ENCODE measurements around the gene SLC35A4. TPM values are rescaled to one million over a fixed set of nuclear protein-coding genes. Genes with fewer than 3 reads are reported as not detected.

Gene SLC35A4
- total RNA-seq, 1 experiment from 2014 or later: 91.3 TPM

DNA sequence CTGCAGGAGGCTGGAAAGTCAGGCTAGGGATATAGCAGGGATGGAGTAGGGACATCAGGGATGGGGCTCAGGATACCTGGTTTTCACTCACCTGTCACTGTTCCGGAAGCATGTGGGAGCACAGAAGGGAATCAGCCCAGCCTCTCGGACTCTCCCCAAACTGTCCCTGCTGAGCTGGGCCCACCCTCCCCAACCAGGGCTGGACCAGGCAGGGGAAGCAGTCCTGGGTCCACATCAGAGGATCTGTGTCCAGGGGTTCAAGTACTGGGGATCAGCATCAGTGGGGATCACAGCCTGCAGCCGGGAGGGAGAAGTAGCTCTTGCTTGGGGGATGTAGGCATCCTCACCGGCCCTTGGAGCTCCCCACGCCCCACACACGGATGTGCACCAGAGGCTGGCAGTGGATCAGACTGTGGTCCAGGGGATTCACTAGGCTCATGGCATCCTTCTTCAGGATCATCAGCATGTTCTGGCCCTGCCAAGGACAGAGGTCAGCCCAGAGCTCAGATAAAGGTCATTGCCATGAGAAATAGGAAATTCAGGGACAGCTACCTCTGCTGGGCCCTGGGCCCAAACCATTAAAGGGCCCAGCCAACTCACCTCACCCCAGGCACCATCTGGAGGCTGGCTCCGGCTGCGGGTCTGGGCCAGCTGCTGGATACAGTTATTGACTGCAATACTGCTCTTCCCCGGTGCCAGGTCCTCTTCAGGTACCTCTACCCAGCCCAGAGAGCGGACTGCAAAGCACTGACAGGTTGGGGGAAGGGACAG, 2.7 kb upstream of the SLC35A4 start:
- no peaks in the 10 kb centered on the region for H3K27me3 ChIP-seq (replicated peaks; ENCODE audit: control insufficient read depth, insufficient read depth, low read length)
- H3K4me3 ChIP-seq (ENCODE audit: low read depth, low read length): no peak overlapping the region
- ChIA-PET CTCF (no interaction called here), POLR2A (no interaction called here)
- intact Hi-C loops (cut with micrococcal nuclease; ENCODE audit: unreplicated experiment): loop anchor here (5.0 kb wide), 1 partner anchor 150 kb away; no protein-coding TSS in a partner anchor
- H3K9me3 ChIP-seq: no peaks in the 10 kb centered on the region
- peaks cover 14% of the 10 kb centered on the region; the same call in 1 of the 2 replicates for H3K4me1 ChIP-seq
- no peak overlapping the region for H3K27ac Mint-ChIP-seq (ENCODE audit: unreplicated experiment)
- peaks cover 47% of the 10 kb centered on the region for H3K36me3 Mint-ChIP-seq (ENCODE audit: insufficient read depth, unreplicated experiment)
- no peak overlapping the region for H3K4me3 Mint-ChIP-seq (ENCODE audit: unreplicated experiment)
- DNase-seq: no peak
- no peaks in the 10 kb centered on the region for H3K27me3 Mint-ChIP-seq (ENCODE audit: insufficient read depth, unreplicated experiment)
- H3K4me1 Mint-ChIP-seq (ENCODE audit: low read depth, unreplicated experiment): peaks cover 13% of the 10 kb centered on the region
- no peaks in the 10 kb centered on the region; the same call in 1 of the 2 replicates for H3K36me3 ChIP-seq (ENCODE audit: control insufficient read depth, insufficient read depth, low read length)
- H3K9me3 Mint-ChIP-seq (ENCODE audit: unreplicated experiment): no peaks in the 10 kb centered on the region
- BruUV-seq (replicated peaks): no TSS peak
- TF ChIP-seq, protein P1, sequence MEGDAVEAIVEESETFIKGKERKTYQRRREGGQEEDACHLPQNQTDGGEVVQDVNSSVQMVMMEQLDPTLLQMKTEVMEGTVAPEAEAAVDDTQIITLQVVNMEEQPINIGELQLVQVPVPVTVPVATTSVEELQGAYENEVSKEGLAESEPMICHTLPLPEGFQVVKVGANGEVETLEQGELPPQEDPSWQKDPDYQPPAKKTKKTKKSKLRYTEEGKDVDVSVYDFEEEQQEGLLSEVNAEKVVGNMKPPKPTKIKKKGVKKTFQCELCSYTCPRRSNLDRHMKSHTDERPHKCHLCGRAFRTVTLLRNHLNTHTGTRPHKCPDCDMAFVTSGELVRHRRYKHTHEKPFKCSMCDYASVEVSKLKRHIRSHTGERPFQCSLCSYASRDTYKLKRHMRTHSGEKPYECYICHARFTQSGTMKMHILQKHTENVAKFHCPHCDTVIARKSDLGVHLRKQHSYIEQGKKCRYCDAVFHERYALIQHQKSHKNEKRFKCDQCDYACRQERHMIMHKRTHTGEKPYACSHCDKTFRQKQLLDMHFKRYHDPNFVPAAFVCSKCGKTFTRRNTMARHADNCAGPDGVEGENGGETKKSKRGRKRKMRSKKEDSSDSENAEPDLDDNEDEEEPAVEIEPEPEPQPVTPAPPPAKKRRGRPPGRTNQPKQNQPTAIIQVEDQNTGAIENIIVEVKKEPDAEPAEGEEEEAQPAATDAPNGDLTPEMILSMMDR (IDR thresholded peaks at IDR 0.05; ENCODE audit: insufficient read depth in 1 of 2, low read depth in 1 of 2, low read length in 1 of 2, severe bottlenecking in 1 of 2, unreplicated experiment in 1 of 2): no peak

DNA sequence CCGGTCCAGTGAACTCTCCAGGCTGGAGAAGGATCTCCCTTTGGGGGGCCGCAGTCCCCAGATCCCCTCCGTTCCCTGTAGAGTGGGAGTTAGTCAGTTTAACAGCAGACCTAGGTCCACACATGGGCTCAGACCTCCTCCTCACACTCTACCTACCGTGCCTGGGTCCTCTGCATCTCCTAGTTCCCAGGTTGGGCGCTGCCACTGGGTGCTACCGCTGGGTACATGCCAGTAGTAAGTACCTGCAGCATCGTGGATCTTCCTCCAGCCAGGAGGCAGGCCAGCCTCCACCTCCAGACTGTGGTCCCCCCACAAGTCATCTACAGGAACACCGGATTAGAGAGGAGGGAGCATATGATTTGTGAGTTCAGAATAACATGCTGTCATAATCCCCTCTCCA, 1.0 kb upstream of the SLC35A4 start:
- no peaks in the 10 kb centered on the region; the same call in 1 of the 2 replicates for H3K36me3 ChIP-seq (ENCODE audit: control insufficient read depth, insufficient read depth, low read length)
- Mint-ChIP-seq H3K27ac (ENCODE audit: unreplicated experiment) (peak overlapping the region; percentile 93), H3K4me1 (ENCODE audit: low read depth, unreplicated experiment) (peaks cover 6% of the 10 kb centered on the region), H3K27me3 (ENCODE audit: insufficient read depth, unreplicated experiment) (no peaks in the 10 kb centered on the region), H3K4me3 (ENCODE audit: unreplicated experiment) (peak overlapping the region; percentile 84), H3K9me3 (ENCODE audit: unreplicated experiment) (no peaks in the 10 kb centered on the region), H3K36me3 (ENCODE audit: insufficient read depth, unreplicated experiment) (peaks cover 47% of the 10 kb centered on the region)
- H3K4me1 ChIP-seq: peaks cover 7% of the 10 kb centered on the region; the same call in 1 of the 2 replicates
- peak overlapping the region; percentile 68 for H3K4me3 ChIP-seq (ENCODE audit: low read depth, low read length)
- BruUV-seq (replicated peaks): TSS peak; percentile 65
- ChIA-PET POLR2A (interaction anchor here (0.5 to 1.1 kb wide), 11 partner anchors 13 to 161 kb away, joined by 3 to 15 read pairs (median 5); partner anchors contain the start of genes EIF4EBP3 and TMCO6), CTCF (interaction anchor here (0.6 to 1.0 kb wide), 5 partner anchors 9 to 123 kb away, joined by 3 read pairs; partner anchors contain the start of gene EIF4EBP3)
- intact Hi-C loops (cut with micrococcal nuclease; ENCODE audit: unreplicated experiment): loop anchor here (5.0 kb wide), 1 partner anchor 149 kb away; no protein-coding TSS in a partner anchor
- TF ChIP-seq, protein P1 (IDR thresholded peaks at IDR 0.05; ENCODE audit: insufficient read depth in 1 of 2, low read depth in 1 of 2, low read length in 1 of 2, severe bottlenecking in 1 of 2, unreplicated experiment in 1 of 2): no peak
- DNase-seq: no peak
- no peaks in the 10 kb centered on the region for H3K9me3 ChIP-seq
- no peaks in the 10 kb centered on the region for H3K27me3 ChIP-seq (replicated peaks; ENCODE audit: control insufficient read depth, insufficient read depth, low read length)

DNA sequence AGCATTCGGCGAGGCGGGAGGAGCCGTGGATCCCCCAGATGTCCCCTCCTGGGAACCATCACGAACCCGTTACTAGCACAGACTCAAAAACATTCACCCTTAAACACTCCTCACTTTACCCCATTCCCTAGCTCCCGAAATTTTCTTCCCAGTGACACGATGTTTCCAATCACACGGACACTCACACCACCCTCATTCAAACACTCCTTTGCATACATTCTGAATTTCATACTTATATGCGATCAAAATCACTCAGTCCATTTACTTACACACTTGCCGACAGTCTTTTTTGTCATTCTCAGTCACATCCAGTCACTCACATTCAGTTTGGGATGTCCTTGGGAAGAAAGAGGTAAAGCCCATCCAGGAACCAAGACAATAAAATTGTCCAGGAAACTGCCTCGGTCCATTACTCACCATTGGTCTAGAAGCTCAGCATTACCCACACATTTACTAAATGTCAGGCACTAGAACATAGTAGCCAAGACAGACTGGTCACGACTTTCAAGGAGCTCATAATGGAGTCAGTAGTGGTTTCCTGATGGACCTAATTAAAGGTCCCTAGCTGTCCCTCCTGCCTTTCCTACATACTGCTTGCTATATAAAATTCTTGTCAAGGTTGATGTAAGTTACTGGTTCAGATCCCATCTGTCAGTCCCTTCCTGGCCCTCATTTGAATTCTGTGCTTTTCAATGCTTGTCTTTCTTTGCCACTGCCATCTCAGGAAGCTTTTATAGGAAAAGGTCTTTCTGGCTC, 574 bp downstream of the SLC35A4 start:
- CTCF ChIA-PET: interaction anchor here (0.6 kb wide), 1 partner anchor 155 kb away, joined by 3 read pairs; no protein-coding TSS in a partner anchor
- H3K27ac Mint-ChIP-seq (ENCODE audit: unreplicated experiment): peak overlapping the region; percentile 93
- POLR2A ChIA-PET: interaction anchor here (0.6 to 1.0 kb wide), 3 partner anchors 18 to 82 kb away, joined by 3 to 10 read pairs (median 5); partner anchors contain the start of genes EIF4EBP3, IK and NDUFA2
- peaks cover 6% of the 10 kb centered on the region for H3K4me1 Mint-ChIP-seq (ENCODE audit: low read depth, unreplicated experiment)
- intact Hi-C loops (cut with micrococcal nuclease; ENCODE audit: unreplicated experiment): no loop called here
- no peaks in the 10 kb centered on the region for H3K27me3 ChIP-seq (replicated peaks; ENCODE audit: control insufficient read depth, insufficient read depth, low read length)
- H3K27me3 Mint-ChIP-seq (ENCODE audit: insufficient read depth, unreplicated experiment): no peaks in the 10 kb centered on the region
- H3K36me3 Mint-ChIP-seq (ENCODE audit: insufficient read depth, unreplicated experiment): peaks cover 48% of the 10 kb centered on the region
- no peaks in the 10 kb centered on the region for H3K9me3 ChIP-seq
- H3K9me3 Mint-ChIP-seq (ENCODE audit: unreplicated experiment): no peaks in the 10 kb centered on the region
- TF ChIP-seq, protein P1 (IDR thresholded peaks at IDR 0.05; ENCODE audit: insufficient read depth in 1 of 2, low read depth in 1 of 2, low read length in 1 of 2, severe bottlenecking in 1 of 2, unreplicated experiment in 1 of 2): no peak
- peak overlapping the region; percentile 84 for H3K4me3 Mint-ChIP-seq (ENCODE audit: unreplicated experiment)
- BruUV-seq (replicated peaks): TSS peak; percentile 68
- peaks cover 7% of the 10 kb centered on the region; the same call in 1 of the 2 replicates for H3K4me1 ChIP-seq
- no peak for DNase-seq
- peak overlapping the region; percentile 68 for H3K4me3 ChIP-seq (ENCODE audit: low read depth, low read length)
- H3K36me3 ChIP-seq (ENCODE audit: control insufficient read depth, insufficient read depth, low read length): no peaks in the 10 kb centered on the region; the same call in 1 of the 2 replicates
